Ammon's horn (tissue), 1 donor: Measurements from ENCODE around the gene CACFD1.

ENCODE experiments used
- DNase-seq: peaks from one replicate; pipeline ENCODE4 v3.0.0-alpha.2; 2016; ENCODE audit warnings: low spot score

The CACFD1 gene

GRCh38 chr9:133464638-133465037, 4.9 kb downstream of the CACFD1 start:
- DNase-seq, result no peak

GRCh38 chr9:133465984-133466383, 6.2 kb downstream of the CACFD1 start:
- no peak for DNase-seq

GRCh38 chr9:133467101-133467500, 7.3 kb downstream of the CACFD1 start:
- no peak for DNase-seq

- DNase-seq, result no peak
Observed at GRCh38 chr9:133468374-133468773, 8.6 kb downstream of the CACFD1 start.

- DNase-seq, result no peak
Observed at GRCh38 chr9:133468777-133469421, 9.1 kb downstream of the CACFD1 start.

- no peak for DNase-seq
Observed at GRCh38 chr9:133470427-133470924, 10.7 kb downstream of the CACFD1 start.

GRCh38 chr9:133470988-133471387, 11.2 kb downstream of the CACFD1 start:
- no peak for DNase-seq

GRCh38 chr9:133471551-133472276, 11.9 kb downstream of the CACFD1 start:
- no peak for DNase-seq

- no peak for DNase-seq
Observed at GRCh38 chr9:133472277-133472645, 12.5 kb downstream of the CACFD1 start.

- DNase-seq, result no peak
Observed at GRCh38 chr9:133472753-133473378, 13.1 kb downstream of the CACFD1 start.

GRCh38 chr9:133473743-133474142, 14.0 kb downstream of the CACFD1 start:
- no peak for DNase-seq

- no peak for DNase-seq
Observed at GRCh38 chr9:133474215-133474614, 14.4 kb downstream of the CACFD1 start.

- DNase-seq, result no peak
Observed at GRCh38 chr9:133474853-133475252, 15.1 kb downstream of the CACFD1 start.

- no peak for DNase-seq
Observed at GRCh38 chr9:133475292-133476012, 15.7 kb downstream of the CACFD1 start.

GRCh38 chr9:133476036-133476931, 16.5 kb downstream of the CACFD1 start:
- DNase-seq, result no peak

GRCh38 chr9:133476941-133477340, 17.2 kb downstream of the CACFD1 start:
- DNase-seq, result no peak

GRCh38 chr9:133477461-133477860, 17.7 kb downstream of the CACFD1 start:
- no peak for DNase-seq

GRCh38 chr9:133477992-133478850, 18.4 kb downstream of the CACFD1 start:
- no peak for DNase-seq

GRCh38 chr9:133478851-133479711, 19.3 kb downstream of the CACFD1 start, which contains the start of gene SLC2A6:
Gene SLC2A6, minus strand, starts transcription at chr9:133479099. Its CDS starts 40 bp downstream, at chr9:133479059.
- peak; percentile 92 for DNase-seq
